GM20000 (cell line): Measurements from ENCODE around the gene KCMF1.

ENCODE experiments used
- DNase-seq: peaks from one replicate; pipeline ENCODE4 v3.0.0; 2012; ENCODE audit warnings: low spot score
- TF ChIP-seq, protein P1 (sequence below): IDR thresholded peaks from 2 replicates; pipeline ENCODE4 v1.5.1; 2012; ENCODE audit warnings: mild to moderate bottlenecking, control low read depth; ENCODE audit errors: extremely low read depth, missing control alignments

KCMF1 gene

DNA sequence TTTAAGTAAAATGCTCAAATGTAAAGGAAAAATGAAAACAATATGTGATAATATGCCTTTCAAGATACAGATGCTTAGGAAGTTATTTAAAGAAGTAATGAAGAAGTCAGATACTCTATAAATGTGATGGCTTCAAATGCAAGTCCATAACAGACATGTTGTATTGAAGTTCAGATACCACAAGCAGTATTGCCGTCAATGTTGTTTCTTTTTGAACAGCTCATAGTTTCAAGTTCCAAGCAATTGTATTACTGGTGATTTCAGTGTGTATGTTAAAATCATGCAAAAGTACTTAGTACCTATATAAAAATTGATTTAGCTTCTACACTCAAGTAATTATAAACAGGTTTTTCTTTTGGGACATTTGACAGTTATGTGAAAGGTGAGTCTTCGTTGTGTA lies 24.9 kb downstream of the KCMF1 start:
- DNase-seq: no peak
- TF ChIP-seq, protein P1, sequence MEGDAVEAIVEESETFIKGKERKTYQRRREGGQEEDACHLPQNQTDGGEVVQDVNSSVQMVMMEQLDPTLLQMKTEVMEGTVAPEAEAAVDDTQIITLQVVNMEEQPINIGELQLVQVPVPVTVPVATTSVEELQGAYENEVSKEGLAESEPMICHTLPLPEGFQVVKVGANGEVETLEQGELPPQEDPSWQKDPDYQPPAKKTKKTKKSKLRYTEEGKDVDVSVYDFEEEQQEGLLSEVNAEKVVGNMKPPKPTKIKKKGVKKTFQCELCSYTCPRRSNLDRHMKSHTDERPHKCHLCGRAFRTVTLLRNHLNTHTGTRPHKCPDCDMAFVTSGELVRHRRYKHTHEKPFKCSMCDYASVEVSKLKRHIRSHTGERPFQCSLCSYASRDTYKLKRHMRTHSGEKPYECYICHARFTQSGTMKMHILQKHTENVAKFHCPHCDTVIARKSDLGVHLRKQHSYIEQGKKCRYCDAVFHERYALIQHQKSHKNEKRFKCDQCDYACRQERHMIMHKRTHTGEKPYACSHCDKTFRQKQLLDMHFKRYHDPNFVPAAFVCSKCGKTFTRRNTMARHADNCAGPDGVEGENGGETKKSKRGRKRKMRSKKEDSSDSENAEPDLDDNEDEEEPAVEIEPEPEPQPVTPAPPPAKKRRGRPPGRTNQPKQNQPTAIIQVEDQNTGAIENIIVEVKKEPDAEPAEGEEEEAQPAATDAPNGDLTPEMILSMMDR: no peak

GRCh38 chr2:84996909-84997308 lies 25.9 kb downstream of the KCMF1 start:
- TF ChIP-seq, protein P1: no peak
- no peak for DNase-seq

DNA sequence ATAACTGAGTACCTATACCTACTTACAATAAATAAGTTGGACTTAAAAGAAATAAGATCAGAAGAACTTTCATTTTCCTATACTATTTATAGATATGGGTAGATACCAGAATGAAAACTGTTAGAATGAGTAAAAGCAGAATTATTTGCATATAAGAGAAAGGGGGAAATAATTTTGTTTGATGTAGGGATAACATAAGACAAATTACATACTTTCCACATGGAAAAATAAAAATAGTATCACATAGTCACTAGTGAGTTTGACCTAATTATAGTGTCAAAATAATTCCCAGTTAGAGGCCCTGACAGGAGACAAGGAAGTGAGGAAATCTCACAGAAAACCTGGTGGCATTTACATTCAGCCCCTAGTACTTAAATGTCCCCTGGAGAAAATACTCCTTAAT lies 28.6 kb downstream of the KCMF1 start:
- DNase-seq: peak; percentile 23
- TF ChIP-seq, protein P1: no peak

DNA sequence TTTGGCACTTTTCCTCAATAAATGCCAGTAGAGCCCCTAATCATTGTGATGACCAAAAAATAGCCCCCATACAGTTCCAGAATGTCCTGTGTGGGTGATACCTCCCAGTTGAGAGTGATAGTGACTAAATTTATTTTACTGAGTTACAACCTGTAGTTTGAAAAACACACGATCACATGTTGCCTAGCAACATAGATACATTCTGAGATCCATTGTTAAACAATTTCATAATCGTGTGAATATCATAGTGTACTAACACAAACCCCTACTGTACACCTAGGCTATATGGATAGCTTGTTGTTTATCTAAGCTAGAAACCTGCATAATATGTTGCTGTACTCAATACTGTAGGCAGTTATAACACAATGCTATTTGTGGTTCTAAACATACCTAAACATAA lies 30.6 kb downstream of the KCMF1 start:
- TF ChIP-seq, protein P1: no peak
- no peak for DNase-seq

GRCh38 chr2:85002534-85002933 lies 31.6 kb downstream of the KCMF1 start:
- no peak for DNase-seq
- TF ChIP-seq, protein P1: no peak

- no peak for DNase-seq
- TF ChIP-seq, protein P1: no peak
Measured at GRCh38 chr2:85008252-85008651, 37.3 kb downstream of the KCMF1 start.

DNA sequence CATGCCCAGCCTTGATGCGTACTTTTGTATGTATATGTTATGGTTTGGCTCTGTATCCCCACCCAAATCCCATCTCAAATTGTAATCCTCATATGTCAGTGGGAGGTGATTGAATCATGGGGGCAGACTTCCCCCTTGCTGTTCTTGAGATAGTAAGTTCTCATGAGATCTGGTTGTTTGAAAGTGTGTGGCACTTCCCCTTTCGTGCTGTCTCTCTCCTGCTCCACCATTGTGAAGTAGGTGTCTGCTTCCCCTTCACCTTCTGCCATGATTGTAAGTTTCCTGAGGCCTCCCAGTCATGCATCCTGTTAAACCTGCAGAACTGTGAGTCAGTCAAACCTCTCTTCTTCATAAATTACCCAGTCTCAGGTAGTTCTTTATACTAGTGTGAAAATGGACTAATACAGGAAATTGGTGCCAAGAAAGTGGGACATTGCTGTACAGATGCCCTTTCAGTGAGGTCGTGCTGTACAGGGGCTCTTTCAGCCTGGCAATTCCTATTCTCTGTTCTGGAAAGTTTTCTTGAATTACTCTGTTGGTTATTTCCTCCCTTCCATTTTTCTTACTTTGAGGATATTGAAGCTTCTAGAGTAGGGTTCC lies 38.2 kb downstream of the KCMF1 start:
- TF ChIP-seq, protein P1: no peak
- DNase-seq: no peak
